IMR-90 (cell line): ENCODE results near the gene SERPINF2. TPM values are rescaled to one million over a fixed set of nuclear protein-coding genes. Genes with fewer than 3 reads are reported as not detected.

Experiments used
- ATAC-seq: fragments of 200-7000 bp; cut with Tn5 transposase; 2 replicates; pipeline ENCODE4 v1.9.1; 2020; ENCODE audit warnings: low read depth, mild to moderate bottlenecking, moderate library complexity
- BruUV-seq: library from RNA; stranded (reverse); fragments of 400-500 nt; replicated peaks from 2 replicates; lab custom pipeline; 2021; lab: Mats Ljungman, UMichigan
- CTCF ChIA-PET: fragments of 300-600 bp; formaldehyde crosslinking; extraction: SDS; loops from one replicate; lab custom pipeline; 2021; ENCODE audit warnings: antibody characterized with exemption; lab: Yijun Ruan, JAX
- POLR2A ChIA-PET: fragments of 300-600 bp; sonication (Branson Sonifier 250); formaldehyde crosslinking; loops from one replicate; lab custom pipeline; 2022; ENCODE audit warnings: antibody characterized with exemption; ENCODE audit not compliant: unreplicated experiment; lab: Charles Lee
- DNase-seq: peaks from one replicate; pipeline ENCODE4 v3.0.0; 2013
- H2AFZ ChIP-seq: replicated peaks from 2 replicates; pipeline ENCODE3; 2013; ENCODE audit warnings: low read length, mild to moderate bottlenecking; ENCODE audit not compliant: poor library complexity
- H2AK5ac ChIP-seq: 2 replicates; pipeline ENCODE4 v1.6.1; 2013; ENCODE audit warnings: low read depth, low read length, inconsistent platforms
- H2AK9ac ChIP-seq: replicated peaks from 2 replicates; pipeline ENCODE3; 2013; ENCODE audit warnings: mild to moderate bottlenecking, low read depth, low read length, moderate library complexity; ENCODE audit not compliant: poor library complexity
- H2BK120ac ChIP-seq: 2 replicates; pipeline ENCODE4 v1.6.1; 2013; ENCODE audit warnings: low read depth, low read length, inconsistent platforms
- H2BK15ac ChIP-seq: 3 replicates; pipeline ENCODE4 v1.6.1; 2013; ENCODE audit warnings: low read depth, low read length, inconsistent platforms
- H2BK20ac ChIP-seq: 2 replicates; pipeline ENCODE4 v1.6.1; 2013; ENCODE audit warnings: low read depth, mild to moderate bottlenecking, inconsistent platforms, low read length, moderate library complexity
- H2BK5ac ChIP-seq: 2 replicates; pipeline ENCODE4 v1.6.1; 2013; ENCODE audit warnings: mild to moderate bottlenecking, low read depth, low read length, inconsistent platforms; ENCODE audit not compliant: poor library complexity, severe bottlenecking
- H3K14ac ChIP-seq: replicated peaks from 2 replicates; pipeline ENCODE4 v1.6.1; 2013; ENCODE audit warnings: low read depth, low read length, inconsistent platforms
- H3K18ac ChIP-seq: 2 replicates; pipeline ENCODE4 v1.6.1; 2013; ENCODE audit warnings: low read depth, low read length, control low read depth
- H3K23ac ChIP-seq: 2 replicates; pipeline ENCODE4 v1.6.1; 2013; ENCODE audit warnings: low read depth, low read length, inconsistent platforms
- H3K27ac ChIP-seq: 2 replicates; pipeline ENCODE4 v1.5.1; 2013; ENCODE audit warnings: mild to moderate bottlenecking, control low read depth, low read length; ENCODE audit not compliant: insufficient read depth
- H3K27me3 ChIP-seq: 2 replicates; pipeline ENCODE4 v1.6.1; 2013; ENCODE audit warnings: low read length; ENCODE audit not compliant: control insufficient read depth, insufficient read depth
- H3K36me3 ChIP-seq: 2 replicates; pipeline ENCODE4 v1.6.1; 2013; ENCODE audit warnings: low read length, mixed read lengths; ENCODE audit not compliant: control insufficient read depth, insufficient read depth
- H3K4ac ChIP-seq: 2 replicates; pipeline ENCODE4 v1.6.1; 2013; ENCODE audit warnings: low read depth, low read length, inconsistent platforms
- H3K4me1 ChIP-seq: 2 replicates; pipeline ENCODE4 v1.6.1; 2013; ENCODE audit warnings: low read length, mixed read lengths; ENCODE audit not compliant: control insufficient read depth, insufficient read depth
- H3K4me2 ChIP-seq: 2 replicates; pipeline ENCODE4 v1.6.1; 2013; ENCODE audit warnings: low read depth, mild to moderate bottlenecking, control low read depth, low read length, moderate library complexity
- H3K4me3 ChIP-seq: 2 replicates; pipeline ENCODE4 v1.5.1; 2013; ENCODE audit warnings: low read depth, mild to moderate bottlenecking, control low read depth, low read length, moderate library complexity; ENCODE audit not compliant: insufficient read depth
- H3K56ac ChIP-seq: 2 replicates; pipeline ENCODE4 v1.6.1; 2013; ENCODE audit warnings: low read length, inconsistent platforms; ENCODE audit not compliant: insufficient read depth; ENCODE audit errors: extremely low read depth
- H3K79me1 ChIP-seq, 2 experiments: 2 replicates each; pipeline ENCODE4 v1.6.1; 2013; ENCODE audit warnings: low read length in 2 of 2, inconsistent platforms in 1 of 2, low read depth in 1 of 2
- H3K9ac ChIP-seq: 2 replicates; pipeline ENCODE4 v1.6.1; 2013; ENCODE audit warnings: low read depth, low read length, control low read depth
- H3K9me1 ChIP-seq: 2 replicates; pipeline ENCODE4 v1.6.1; 2013; ENCODE audit warnings: low read length, inconsistent platforms; ENCODE audit not compliant: insufficient read depth
- H3K9me3 ChIP-seq: 2 replicates; pipeline ENCODE4 v1.6.1; 2013; ENCODE audit warnings: low read length; ENCODE audit not compliant: control insufficient read depth, insufficient read depth
- H4K20me1 ChIP-seq: 2 replicates; pipeline ENCODE4 v1.6.1; 2013; ENCODE audit warnings: low read length, inconsistent platforms; ENCODE audit not compliant: insufficient read depth
- H4K5ac ChIP-seq: 2 replicates; pipeline ENCODE4 v1.6.1; 2013; ENCODE audit warnings: mild to moderate bottlenecking, low read depth, low read length, control low read depth
- H4K8ac ChIP-seq, 2 experiments: 2 replicates each; pipeline ENCODE4 v1.6.1; 2013; ENCODE audit warnings: low read depth in 2 of 2, low read length in 2 of 2, control low read depth in 1 of 2, inconsistent platforms in 1 of 2
- H4K91ac ChIP-seq: 2 replicates; pipeline ENCODE4 v1.6.1; 2013; ENCODE audit warnings: low read depth, low read length, inconsistent platforms; ENCODE audit not compliant: insufficient read depth
- FOS ChIP-seq: fragments of 150-350 bp; IDR thresholded peaks from 2 replicates; pipeline ENCODE4 v1.6.1; 2016; ENCODE audit warnings: low read depth, low read length
- MAFK ChIP-seq: IDR thresholded peaks from 2 replicates; pipeline ENCODE4 v1.6.1; 2012; ENCODE audit warnings: low read depth, low read length, improper control_type of control experiment
- RAD21 ChIP-seq: IDR thresholded peaks from 2 replicates; pipeline ENCODE4 v1.6.1; 2012; ENCODE audit warnings: low read length, improper control_type of control experiment
- RCOR1 ChIP-seq: IDR thresholded peaks from 2 replicates; pipeline ENCODE4 v1.6.1; 2012; ENCODE audit warnings: mild to moderate bottlenecking, low read length, improper control_type of control experiment; ENCODE audit not compliant: insufficient replicate concordance
- SMC3 ChIP-seq: fragments of 150-350 bp; IDR thresholded peaks from 2 replicates; pipeline ENCODE4 v1.6.1; 2016; ENCODE audit warnings: low read depth, mild to moderate bottlenecking, antibody characterized with exemption, low read length, moderate library complexity
- WGBS, 2 experiments: methylation state at CpG; one replicate each; pipeline versions ENCODE4 v1.1.5 to v1.1.7; 2013; ENCODE audit warnings: missing lambda C conversion rate in 2 of 2; ENCODE audit not compliant: insufficient read length in 1 of 2; ENCODE audit errors: extremely low coverage in 2 of 2; 5-methylcytosine and 5-hydroxymethylcytosine counted together
- dilution Hi-C: fragments of 300-500 bp; cut with HindIII; formaldehyde crosslinking; loops from one replicate; pipeline ENCODE4 v1.14.3; 2018; ENCODE audit warnings: low sequenced_read_pairs; ENCODE audit not compliant: unreplicated experiment
- in situ Hi-C: fragments of 300-500 bp; cut with MboI; formaldehyde crosslinking; loops from 3 replicates; pipeline ENCODE4 v1.14.3; 2019; ENCODE audit warnings: low sequenced_read_pairs, inconsistent platforms, mixed read lengths
- intact Hi-C: fragments of 100-400 bp; cut with micrococcal nuclease; formaldehyde crosslinking; loops from 2 replicates; pipeline ENCODE4 v1.10.0; 2022
- polyA plus RNA-seq, 3 experiments: library from polyadenylated mRNA; depleted of rRNA; stranded (reverse); fragments of >200 nt; gene quantifications; 2 replicates each; pipeline ENCODE4 v1.2.3, GENCODE V29; 2012; ENCODE audit warnings: low replicate concordance in 1 of 3
- total RNA-seq: library from RNA; depleted of rRNA; stranded (reverse); fragments of >200 nt; gene quantifications from 2 replicates; pipeline ENCODE4 v1.2.3, GENCODE V29; 2012

Gene SERPINF2
- total and polyA plus RNA-seq, 2 of the 4 experiments (the other 2 are of a cell fraction): not detected

DNA sequence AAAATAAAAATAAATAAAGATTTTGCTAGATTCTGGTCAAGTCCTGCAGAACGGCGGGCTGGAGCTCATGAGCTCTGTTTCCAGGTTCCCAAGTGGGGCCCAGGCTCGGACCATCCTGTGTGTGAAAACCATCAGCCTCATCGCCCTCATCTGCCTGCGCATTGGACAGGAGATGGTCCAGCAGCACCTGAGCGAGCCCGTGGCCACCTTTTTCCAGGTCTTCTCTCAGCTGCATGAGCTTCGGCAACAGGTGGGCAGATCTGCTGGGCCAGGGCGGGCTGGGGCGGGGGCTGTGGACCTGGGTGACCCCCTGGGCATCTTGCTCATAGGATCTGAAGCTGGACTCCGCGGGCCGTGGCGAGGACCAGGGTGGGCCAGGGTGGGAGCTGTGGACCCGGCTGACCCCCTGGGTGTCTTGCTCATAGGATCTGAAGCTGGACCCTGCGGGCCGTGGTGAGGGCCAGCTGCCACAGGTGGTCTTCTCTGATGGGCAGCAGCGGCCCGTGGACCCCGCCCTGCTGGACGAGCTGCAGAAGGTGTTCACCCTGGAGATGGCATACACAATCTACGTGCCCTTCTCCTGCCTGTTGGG is 10.3 kb upstream of the SERPINF2 start:
- WGBS, 2 experiments: 93% methylated on average over 15 of the region's 22 CpGs; no CpG with 5 or more reads in 1 of the 2 experiments
- POLR2A ChIA-PET: interaction anchor here (0.5 kb wide), 1 partner anchor 97 kb away, joined by 3 read pairs; the partner anchor contains the start of genes RPA1 and SMYD4
- BruUV-seq: no TSS peak

More for the DNA sequence above, 10.3 kb upstream of the SERPINF2 start:
- CTCF ChIA-PET: no interaction called here
- no peak overlapping the region for H3K4me3 ChIP-seq
- intact Hi-C loops (no loop called here), dilution Hi-C loops (no loop called here), in situ Hi-C loops (no loop called here)
- no peak overlapping the region for H4K91ac ChIP-seq
- H3K36me3 ChIP-seq: peaks cover 31% of the 10 kb centered on the region
- DNase-seq (no peak), ATAC-seq (no peak)
- no peak overlapping the region for H3K18ac ChIP-seq
- no peak overlapping the region for H3K14ac ChIP-seq
- H4K8ac ChIP-seq: no peak overlapping the region
- H2AK9ac ChIP-seq: no peak overlapping the region
- no peak overlapping the region for H3K4me2 ChIP-seq
- TF ChIP-seq SMC3: no peak
- TF ChIP-seq FOS: no peak
- TF ChIP-seq RAD21: no peak
- no peak for TF ChIP-seq RCOR1
- TF ChIP-seq MAFK: no peak
- H2AK5ac ChIP-seq: no peak overlapping the region
- H4K20me1 ChIP-seq: no peaks in the 10 kb centered on the region
- H3K56ac ChIP-seq: no peak overlapping the region
- no peak overlapping the region for H2BK20ac ChIP-seq
- H2BK5ac ChIP-seq: no peak overlapping the region
- H2BK15ac ChIP-seq: no peak overlapping the region
- no peaks in the 10 kb centered on the region for H3K9me3 ChIP-seq
- H3K23ac ChIP-seq: no peak overlapping the region
- H3K9ac ChIP-seq: no peak overlapping the region
- no peak overlapping the region for H2BK120ac ChIP-seq
- H3K27ac ChIP-seq: no peak overlapping the region
- H3K4ac ChIP-seq: no peak overlapping the region
- no peaks in the 10 kb centered on the region for H3K27me3 ChIP-seq
- H3K4me1 ChIP-seq: peaks cover 8% of the 10 kb centered on the region
- no peak overlapping the region for H2AFZ ChIP-seq
- peaks cover 4% of the 10 kb centered on the region; the same call in 1 of the 2 replicates for H3K9me1 ChIP-seq
- peaks cover 0 to 13% of the 10 kb centered on the region in 2 experiments; a peak in 1 of 4 replicates for H3K79me1 ChIP-seq
- H4K5ac ChIP-seq: no peak overlapping the region
